ENCODE measurements around the gene SSC5D. TPM values are rescaled to one million over a fixed set of nuclear protein-coding genes. Genes with fewer than 3 reads are reported as not detected.
"Not testable (repeated sequence)": the region's sequence is repeated elsewhere in the genome, so short reads cannot be mapped to it uniquely, and the experiment has no call there.

SSC5D gene
- total RNA-seq, 1 experiment from 2014 or later = 1.5 TPM

GRCh38 chr19:55496820-55497219 is 8.6 kb downstream of the SSC5D start:
- H3K27me3 ChIP-seq (ENCODE audit: insufficient read depth, low read length); H3K4me2 ChIP-seq (ENCODE audit: low read length); H3K9me3 ChIP-seq (ENCODE audit: control insufficient read depth in 1 of 2, insufficient read depth in 1 of 2, low read depth in 1 of 2, low read length in 2 of 2); H3K9ac ChIP-seq (ENCODE audit: low read length); ATAC-seq; H3K79me2 ChIP-seq (ENCODE audit: insufficient read depth, low read length); CTCF ChIA-PET; DNase-seq (ENCODE audit: low read depth, low spot score); H3K4me3 ChIP-seq (replicated peaks in 1 of 2; ENCODE audit: low read depth in 1 of 2, low read length in 2 of 2); H3K27ac ChIP-seq (ENCODE audit: low read depth, low read length); H4K20me1 ChIP-seq (ENCODE audit: insufficient read depth); H2AFZ ChIP-seq (ENCODE audit: low read depth, low read length, poor library complexity, severe bottlenecking); H3K9me2 ChIP-seq (ENCODE audit: insufficient read depth); BruUV-seq (replicated peaks); H3K4me1 ChIP-seq (ENCODE audit: control insufficient read depth in 1 of 2, insufficient read depth in 2 of 2, low read length in 2 of 2); POLR2A ChIA-PET; H3K36me3 ChIP-seq (ENCODE audit: control insufficient read depth in 1 of 2, insufficient read depth in 2 of 2, low read length in 2 of 2); intact Hi-C loops (cut with micrococcal nuclease): not testable (repeated sequence)
- RAD21 ChIA-PET (ENCODE audit: low non-redundant PET in 1 of 2, low total read pairs in 2 of 2, uncharacterized antibody in 2 of 2, unreplicated experiment in 2 of 2) = interaction anchor here in 1 of 2 experiments (0.7 kb wide), 1 partner anchor 356 kb away, joined by 4 read pairs; no protein-coding TSS in a partner anchor

DNA sequence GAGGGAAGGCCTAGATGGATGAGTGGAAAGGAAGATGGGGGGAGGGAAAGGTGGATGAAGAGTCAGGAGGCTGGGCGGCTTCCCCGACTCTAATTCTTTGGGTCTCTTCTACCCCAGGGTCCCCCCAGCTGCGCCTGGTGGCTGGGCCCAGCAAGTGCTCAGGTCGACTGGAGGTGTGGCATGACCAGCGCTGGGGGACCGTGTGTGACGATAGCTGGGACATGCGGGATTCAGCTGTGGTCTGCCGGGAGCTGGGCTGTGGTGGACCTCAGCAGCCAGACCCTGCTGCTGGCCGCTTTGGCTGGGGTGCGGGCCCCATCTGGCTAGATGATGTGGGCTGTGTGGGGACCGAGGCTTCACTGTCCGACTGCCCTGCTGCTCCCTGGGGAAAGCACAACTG is 9.5 kb downstream of the SSC5D start:
- ATAC-seq (no peak), DNase-seq (ENCODE audit: low read depth, low spot score) (no peak)
- ChIA-PET POLR2A (no interaction called here), RAD21 (ENCODE audit: low non-redundant PET in 1 of 2, low total read pairs in 2 of 2, uncharacterized antibody in 2 of 2, unreplicated experiment in 2 of 2) (no interaction called here), CTCF (no interaction called here)
- Histone ChIP-seq H2AFZ (ENCODE audit: low read depth, low read length, poor library complexity, severe bottlenecking) (no peak overlapping the region), H4K20me1 (ENCODE audit: insufficient read depth) (no peaks in the 10 kb centered on the region), H3K4me2 (ENCODE audit: low read length) (no peak overlapping the region), H3K4me1 (ENCODE audit: control insufficient read depth in 1 of 2, insufficient read depth in 2 of 2, low read length in 2 of 2) (peaks cover 0 to 8% of the 10 kb centered on the region in 2 experiments; a peak in 1 of 4 replicates), H3K9me3 (ENCODE audit: control insufficient read depth in 1 of 2, insufficient read depth in 1 of 2, low read depth in 1 of 2, low read length in 2 of 2) (no peaks in the 10 kb centered on the region), H3K9ac (ENCODE audit: low read length) (no peak overlapping the region), H3K27me3 (ENCODE audit: insufficient read depth, low read length) (no peaks in the 10 kb centered on the region), H3K9me2 (ENCODE audit: insufficient read depth) (no peaks in the 10 kb centered on the region), H3K4me3 (replicated peaks in 1 of 2; ENCODE audit: low read depth in 1 of 2, low read length in 2 of 2) (no peak overlapping the region), H3K79me2 (ENCODE audit: insufficient read depth, low read length) (no peaks in the 10 kb centered on the region), H3K27ac (ENCODE audit: low read depth, low read length) (no peak overlapping the region), H3K36me3 (ENCODE audit: control insufficient read depth in 1 of 2, insufficient read depth in 2 of 2, low read length in 2 of 2) (no peaks in the 10 kb centered on the region)
- intact Hi-C loops (cut with micrococcal nuclease) = no loop called here
- TF ChIP-seq TCF7L2 (IDR thresholded peaks at IDR 0.05; ENCODE audit: borderline replicate concordance, extremely low read depth, insufficient read depth, insufficient read length) (no peak), EZH2 (IDR thresholded peaks at IDR 0.05) (no peak), POLR2A (IDR thresholded peaks at IDR 0.05; ENCODE audit: borderline replicate concordance, extremely low read depth, insufficient read depth, insufficient read length) (no peak), YY1 (IDR thresholded peaks at IDR 0.05; ENCODE audit: extremely low read depth, insufficient replicate concordance, low read depth, low read length) (no peak)
- TF ChIP-seq, protein P1, sequence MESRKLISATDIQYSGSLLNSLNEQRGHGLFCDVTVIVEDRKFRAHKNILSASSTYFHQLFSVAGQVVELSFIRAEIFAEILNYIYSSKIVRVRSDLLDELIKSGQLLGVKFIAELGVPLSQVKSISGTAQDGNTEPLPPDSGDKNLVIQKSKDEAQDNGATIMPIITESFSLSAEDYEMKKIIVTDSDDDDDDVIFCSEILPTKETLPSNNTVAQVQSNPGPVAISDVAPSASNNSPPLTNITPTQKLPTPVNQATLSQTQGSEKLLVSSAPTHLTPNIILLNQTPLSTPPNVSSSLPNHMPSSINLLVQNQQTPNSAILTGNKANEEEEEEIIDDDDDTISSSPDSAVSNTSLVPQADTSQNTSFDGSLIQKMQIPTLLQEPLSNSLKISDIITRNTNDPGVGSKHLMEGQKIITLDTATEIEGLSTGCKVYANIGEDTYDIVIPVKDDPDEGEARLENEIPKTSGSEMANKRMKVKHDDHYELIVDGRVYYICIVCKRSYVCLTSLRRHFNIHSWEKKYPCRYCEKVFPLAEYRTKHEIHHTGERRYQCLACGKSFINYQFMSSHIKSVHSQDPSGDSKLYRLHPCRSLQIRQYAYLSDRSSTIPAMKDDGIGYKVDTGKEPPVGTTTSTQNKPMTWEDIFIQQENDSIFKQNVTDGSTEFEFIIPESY (IDR thresholded peaks at IDR 0.05; ENCODE audit: extremely low read depth, insufficient replicate concordance, low read length) = no peak
- no TSS peak for BruUV-seq (replicated peaks)
